Measurements from ENCODE around the gene ZNF544. TPM values are rescaled to one million over a fixed set of nuclear protein-coding genes. Genes with fewer than 3 reads are reported as not detected.
"Not testable (repeated sequence)": the region's sequence is repeated elsewhere in the genome, so short reads cannot be mapped to it uniquely, and the experiment has no call there.

ZNF544 gene
- total RNA-seq, 1 experiment from 2014 or later: 50.5 TPM

- H3K27ac ChIP-seq (ENCODE audit: low read depth, low read length, poor library complexity, severe bottlenecking); H3K4me1 ChIP-seq (ENCODE audit: insufficient read depth, low read length, poor library complexity, severe bottlenecking); CTCF ChIA-PET; H3K4me3 ChIP-seq (ENCODE audit: low read depth, low read length, poor library complexity, severe bottlenecking); intact Hi-C loops (cut with micrococcal nuclease; ENCODE audit: unreplicated experiment); POLR2A ChIA-PET (ENCODE audit: low non-redundant PET); BruUV-seq (replicated peaks); H3K9me3 ChIP-seq (ENCODE audit: low read depth, low read length, poor library complexity, severe bottlenecking); H3K27me3 ChIP-seq (replicated peaks; ENCODE audit: insufficient read depth, low read depth, low read length, poor library complexity): not testable (repeated sequence)
- TF ChIP-seq CTCF (conservative IDR thresholded peaks at IDR 0.05; ENCODE audit: low read depth, low read length): peak; percentile 28; the same call in 1 of the 2 replicates
- peaks cover 62% of the 10 kb centered on the region for H3K36me3 ChIP-seq (ENCODE audit: insufficient read depth, low read length, poor library complexity, severe bottlenecking)
- DNase-seq (ENCODE audit: low spot score): peak; percentile 34
Observed at GRCh38 chr19:58310685-58311084, 82.0 kb downstream of the ZNF544 start.

GRCh38 chr19:58311345-58311865 lies 82.7 kb downstream of the ZNF544 start:
- no peak overlapping the region for H3K27ac ChIP-seq (ENCODE audit: low read depth, low read length, poor library complexity, severe bottlenecking)
- CTCF ChIA-PET: interaction anchor here (0.6 kb wide), 1 partner anchor 167 kb away, joined by 3 read pairs; no protein-coding TSS in a partner anchor
- no peak for TF ChIP-seq CTCF (conservative IDR thresholded peaks at IDR 0.05; ENCODE audit: low read depth, low read length)
- no peak for TF ChIP-seq EZH2 (IDR thresholded peaks at IDR 0.05; ENCODE audit: borderline replicate concordance, low read depth, low read length, poor library complexity, severe bottlenecking)
- peaks cover 62% of the 10 kb centered on the region for H3K36me3 ChIP-seq (ENCODE audit: insufficient read depth, low read length, poor library complexity, severe bottlenecking)
- POLR2A ChIA-PET (ENCODE audit: low non-redundant PET): no interaction called here
- peaks cover 8% of the 10 kb centered on the region for H3K4me1 ChIP-seq (ENCODE audit: insufficient read depth, low read length, poor library complexity, severe bottlenecking)
- intact Hi-C loops (cut with micrococcal nuclease; ENCODE audit: unreplicated experiment): no loop called here
- no peaks in the 10 kb centered on the region for H3K27me3 ChIP-seq (replicated peaks; ENCODE audit: insufficient read depth, low read depth, low read length, poor library complexity)
- BruUV-seq (replicated peaks): no TSS peak
- no peaks in the 10 kb centered on the region for H3K9me3 ChIP-seq (ENCODE audit: low read depth, low read length, poor library complexity, severe bottlenecking)
- H3K4me3 ChIP-seq (ENCODE audit: low read depth, low read length, poor library complexity, severe bottlenecking): no peak overlapping the region
- no peak for DNase-seq (ENCODE audit: low spot score)

Other genes with a start within 250 kb of the ZNF544 start
- 16.7 and 17.8 TPM in 2 replicates for gene ZNF606, start 226.1 kb upstream of the ZNF544 start, total RNA-seq (2021)
- 1.4 and 2.8 TPM in 2 replicates for gene ZSCAN1, start 194.9 kb upstream of the ZNF544 start, total RNA-seq (2021)
- 7.0 and 8.2 TPM in 2 replicates for gene ZNF135, start 169.6 kb upstream of the ZNF544 start, total RNA-seq (2021)
- gene ZSCAN18, start 130.7 kb upstream of the ZNF544 start, total RNA-seq (2021): 26.1 and 38.4 TPM in 2 replicates
- 10.1 and 13.1 TPM in 2 replicates for gene ZNF329, start 78.1 kb upstream of the ZNF544 start, total RNA-seq (2021)
- gene ZNF274, start 45.9 kb upstream of the ZNF544 start, total RNA-seq (2021): 25.0 and 27.4 TPM in 2 replicates
- 11.9 and 12.5 TPM in 2 replicates for gene ZNF8, start 50.0 kb downstream of the ZNF544 start, total RNA-seq (2021)
- gene ERVK3-1, start 76.5 kb downstream of the ZNF544 start, total RNA-seq (2021): 57.8 and 77.1 TPM in 2 replicates
- gene ZSCAN22, start 98.1 kb downstream of the ZNF544 start, total RNA-seq (2021): 3.2 and 4.2 TPM in 2 replicates
- 15.2 and 18.2 TPM in 2 replicates for gene A1BG, start 124.6 kb downstream of the ZNF544 start, total RNA-seq (2021)
- gene ZNF497, start 133.8 kb downstream of the ZNF544 start, total RNA-seq (2021): 2.6 and 3.4 TPM in 2 replicates
- gene ZNF837, start 152.1 kb downstream of the ZNF544 start, total RNA-seq (2021): 1.3 and 1.8 TPM in 2 replicates
- 1,249 and 1,257 TPM in 2 replicates for gene RPS5, start 158.4 kb downstream of the ZNF544 start, total RNA-seq (2021)
- 0.60 and 0.74 TPM in 2 replicates for gene RNF225, start 166.7 kb downstream of the ZNF544 start, total RNA-seq (2021)
- 20.9 and 21.6 TPM in 2 replicates for gene ZNF584, start 179.7 kb downstream of the ZNF544 start, total RNA-seq (2021)
- 9.1 and 9.2 TPM in 2 replicates for gene ZNF132, start 211.2 kb downstream of the ZNF544 start, total RNA-seq (2021)
- gene ZNF324B, start 222.7 kb downstream of the ZNF544 start, total RNA-seq (2021): 6.8 and 7.9 TPM in 2 replicates
- gene ZNF324, start 238.2 kb downstream of the ZNF544 start, total RNA-seq (2021): 11.0 and 12.7 TPM in 2 replicates
- gene ZNF446, start 247.4 kb downstream of the ZNF544 start, total RNA-seq (2021): 7.7 and 11.8 TPM in 2 replicates